HG03571 (cell line): ENCODE measurements around the gene MYO9B.

Source experiments
- ATAC-seq: cut with Tn5 transposase; IDR thresholded peaks from one replicate; pipeline ENCODE4 v1.9.1; 2021; ENCODE audit not compliant: unreplicated experiment

The MYO9B gene

GRCh38 chr19:17209126-17210036 lies 133.8 kb downstream of the MYO9B start:
- ATAC-seq: no peak

GRCh38 chr19:17210296-17210695 lies 134.7 kb downstream of the MYO9B start:
- no peak for ATAC-seq

GRCh38 chr19:17211547-17212446 lies 136.2 kb downstream of the MYO9B start:
- no peak for ATAC-seq

GRCh38 chr19:17213334-17213733 lies 137.8 kb downstream of the MYO9B start:
- no peak for ATAC-seq

- ATAC-seq: no peak
Measured at GRCh38 chr19:17214508-17215126, 139.0 kb downstream of the MYO9B start.

- peak; percentile 65 for ATAC-seq
Measured at GRCh38 chr19:17215127-17215971, 139.8 kb downstream of the MYO9B start, which contains the start of gene USE1. TSS of gene USE1 (plus strand) at chr19:17215357. CDS start at chr19:17215406, 49 bp downstream.

GRCh38 chr19:17216058-17216670 lies 140.6 kb downstream of the MYO9B start:
- no peak for ATAC-seq

GRCh38 chr19:17219286-17219685 lies 143.7 kb downstream of the MYO9B start:
- ATAC-seq: no peak

- ATAC-seq: no peak
Measured at GRCh38 chr19:17220207-17220758, 144.7 kb downstream of the MYO9B start.

- no peak for ATAC-seq
Measured at GRCh38 chr19:17225053-17225452, 149.5 kb downstream of the MYO9B start.

- peak; percentile 81 for ATAC-seq
Measured at GRCh38 chr19:17226002-17226933, 150.7 kb downstream of the MYO9B start, which contains the start of gene OCEL1. TSS of gene OCEL1 (plus strand) at chr19:17226226. CDS start at chr19:17226248, 22 bp downstream.

GRCh38 chr19:17227798-17228367 lies 152.3 kb downstream of the MYO9B start:
- ATAC-seq: no peak

- ATAC-seq: no peak
Measured at GRCh38 chr19:17229890-17230289, 154.3 kb downstream of the MYO9B start.

- no peak for ATAC-seq
Measured at GRCh38 chr19:17232258-17232657, 156.7 kb downstream of the MYO9B start.

- ATAC-seq: no peak
Measured at GRCh38 chr19:17234911-17235299, 159.3 kb downstream of the MYO9B start.

- ATAC-seq: peak; percentile 65
Measured at GRCh38 chr19:17235300-17235970, 159.9 kb downstream of the MYO9B start.

GRCh38 chr19:17235971-17236777 lies 160.6 kb downstream of the MYO9B start:
- no peak for ATAC-seq
